ENCODE measurements around the gene CASKIN2.

DNA sequence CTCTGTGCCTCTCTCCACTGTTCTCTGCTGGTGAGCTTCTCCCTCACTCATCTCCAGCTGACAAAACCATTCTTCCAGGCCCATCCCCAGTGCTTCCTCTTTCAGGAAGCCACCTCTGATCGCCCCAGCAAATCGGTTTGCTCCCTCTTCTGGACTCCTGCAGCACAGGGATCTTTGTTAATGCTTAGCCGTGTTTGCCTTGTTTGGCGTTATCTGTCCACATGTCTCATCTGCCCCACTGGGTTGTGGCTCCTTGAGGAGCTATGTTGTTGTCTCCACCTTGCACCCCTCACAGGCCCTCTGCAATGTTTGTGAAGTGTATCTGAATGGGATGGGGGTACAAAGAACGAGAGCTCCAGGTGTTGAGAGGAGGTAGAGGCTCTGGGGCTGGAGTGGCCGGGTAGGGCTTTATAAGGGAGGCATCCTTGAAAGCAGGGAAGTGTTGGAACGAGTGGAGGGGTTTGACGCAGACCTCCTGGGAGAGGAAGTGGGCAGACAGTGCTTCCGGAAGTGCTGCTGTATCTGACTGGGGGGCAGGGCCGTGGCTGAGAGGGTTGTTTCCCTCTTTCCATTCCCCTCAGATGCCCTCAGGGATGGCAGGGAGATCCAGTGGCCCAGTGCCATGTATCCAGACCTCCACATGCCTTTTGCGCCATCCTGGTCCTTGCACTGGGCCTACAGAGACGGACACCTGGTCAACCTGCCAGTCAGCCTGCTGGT, 27.8 kb downstream of the CASKIN2 start:
- TF ChIP-seq, protein P1, sequence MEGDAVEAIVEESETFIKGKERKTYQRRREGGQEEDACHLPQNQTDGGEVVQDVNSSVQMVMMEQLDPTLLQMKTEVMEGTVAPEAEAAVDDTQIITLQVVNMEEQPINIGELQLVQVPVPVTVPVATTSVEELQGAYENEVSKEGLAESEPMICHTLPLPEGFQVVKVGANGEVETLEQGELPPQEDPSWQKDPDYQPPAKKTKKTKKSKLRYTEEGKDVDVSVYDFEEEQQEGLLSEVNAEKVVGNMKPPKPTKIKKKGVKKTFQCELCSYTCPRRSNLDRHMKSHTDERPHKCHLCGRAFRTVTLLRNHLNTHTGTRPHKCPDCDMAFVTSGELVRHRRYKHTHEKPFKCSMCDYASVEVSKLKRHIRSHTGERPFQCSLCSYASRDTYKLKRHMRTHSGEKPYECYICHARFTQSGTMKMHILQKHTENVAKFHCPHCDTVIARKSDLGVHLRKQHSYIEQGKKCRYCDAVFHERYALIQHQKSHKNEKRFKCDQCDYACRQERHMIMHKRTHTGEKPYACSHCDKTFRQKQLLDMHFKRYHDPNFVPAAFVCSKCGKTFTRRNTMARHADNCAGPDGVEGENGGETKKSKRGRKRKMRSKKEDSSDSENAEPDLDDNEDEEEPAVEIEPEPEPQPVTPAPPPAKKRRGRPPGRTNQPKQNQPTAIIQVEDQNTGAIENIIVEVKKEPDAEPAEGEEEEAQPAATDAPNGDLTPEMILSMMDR (IDR thresholded peaks at IDR 0.05; ENCODE audit: low read length): no peak
- TF ChIP-seq EZH2phosphoT487 (IDR thresholded peaks at IDR 0.05; ENCODE audit: low read length): no peak

Measured in MM.1S (cell line).